Measurements from ENCODE around the gene CYP2R1.
A peak's percentile ranks its signal among the peaks of the same experiment; 100 is the strongest.

CYP2R1 gene

GRCh38 chr11:14852571-14853177, 39.4 kb downstream of the CYP2R1 start:
- TF ChIP-seq TCF12 (IDR thresholded peaks at IDR 0.05; ENCODE audit: low read depth) (no peak), CEBPB (IDR thresholded peaks at IDR 0.05) (0 out of 2 replicates have a peak, but pooled peaks have one; percentile 3)

GRCh38 chr11:14842002-14842401, 50.0 kb downstream of the CYP2R1 start:
- TF ChIP-seq TCF12 (IDR thresholded peaks at IDR 0.05; ENCODE audit: low read depth), result no peak
- TF ChIP-seq CEBPB (IDR thresholded peaks at IDR 0.05), result no peak
- TF ChIP-seq USF1 (IDR thresholded peaks at IDR 0.05), result no peak
- TF ChIP-seq NFIC (IDR thresholded peaks at IDR 0.05), result no peak
- no peak for TF ChIP-seq RAD21 (IDR thresholded peaks at IDR 0.05; ENCODE audit: low read depth)
- no peak for TF ChIP-seq EGR1 (IDR thresholded peaks at IDR 0.05)
- TF ChIP-seq CREB1 (IDR thresholded peaks at IDR 0.05; ENCODE audit: low read depth), result no peak
- no peak for TF ChIP-seq REST (IDR thresholded peaks at IDR 0.05; ENCODE audit: low read depth)

- no peak for TF ChIP-seq CREB1 (IDR thresholded peaks at IDR 0.05; ENCODE audit: low read depth)
- no peak for TF ChIP-seq EP300 (IDR thresholded peaks at IDR 0.05; ENCODE audit: borderline replicate concordance)
- no peak for TF ChIP-seq NFIC (IDR thresholded peaks at IDR 0.05)
- TF ChIP-seq ZBTB7A (IDR thresholded peaks at IDR 0.05; ENCODE audit: low read depth), result no peak
- TF ChIP-seq RAD21 (IDR thresholded peaks at IDR 0.05; ENCODE audit: low read depth), result no peak
- no peak for TF ChIP-seq EGR1 (IDR thresholded peaks at IDR 0.05)
- no peak for TF ChIP-seq YY1 (IDR thresholded peaks at IDR 0.05; ENCODE audit: low read depth)
- no peak for TF ChIP-seq TEAD4 (IDR thresholded peaks at IDR 0.05)
- no peak for TF ChIP-seq TAF1 (IDR thresholded peaks at IDR 0.05; ENCODE audit: low read depth)
- no peak for TF ChIP-seq USF1 (IDR thresholded peaks at IDR 0.05)
Measured at GRCh38 chr11:14835496-14836492, 56.2 kb downstream of the CYP2R1 start.

Measured in Ishikawa (cell line).